Adrenal gland (tissue), 12 donors: ENCODE results near the gene MTMR12. TPM values are rescaled to one million over a fixed set of nuclear protein-coding genes. Genes with fewer than 3 reads are reported as not detected.

Source experiments
- DNase-seq, 7 donors: peaks; one replicate each; pipeline ENCODE4 v3.0.0-alpha.2; 2019 to 2020
- H3K27ac ChIP-seq, 5 donors: fragments of 200-600 bp; sonication (generic) in 4 of 5; 1 replicate in 3 of 5; 2 replicates in 2 of 5; pipeline versions ENCODE4 v1.5.1 to v1.8.0; 2016 to 2020; ENCODE audit warnings: mild to moderate bottlenecking in 1 of 5
- H3K27me3 ChIP-seq: fragments of 200-600 bp; 2 replicates; pipeline ENCODE4 v1.8.0; 2021
- H3K36me3 ChIP-seq, 2 donors: fragments of 200-600 bp; replicated peaks in 1 of 2; 1 replicate in 1 of 2; 2 replicates in 1 of 2; pipeline versions ENCODE4 v1.5.1 to v1.8.0; 2018 to 2022
- H3K4me1 ChIP-seq, 2 donors: fragments of 200-600 bp; replicated peaks in 1 of 2; 1 replicate in 1 of 2; 2 replicates in 1 of 2; pipeline versions ENCODE4 v1.5.1 to v1.8.0; 2018 to 2021
- H3K4me3 ChIP-seq, 4 donors: fragments of 200-600 bp; sonication (generic) in 3 of 4; one replicate each; pipeline ENCODE4 v1.5.1; 2016 to 2018
- H3K9me3 ChIP-seq, 3 donors: fragments of 200-600 bp; sonication (generic) in 1 of 3; replicated peaks in 1 of 3; 1 replicate in 2 of 3; 2 replicates in 1 of 3; pipeline versions ENCODE4 v1.5.1 to v1.8.0; 2016 to 2021
- POLR2A ChIP-seq, 2 donors: fragments of 450-650 bp; IDR thresholded peaks; one replicate each; pipeline ENCODE4 v1.6.1; 2017; ENCODE audit warnings: antibody characterized with exemption in 2 of 2, mild to moderate bottlenecking in 2 of 2, moderate library complexity in 1 of 2
- WGBS, 4 donors: extraction: QIAGEN DNeasy Blood & Tissue Kit in 2 of 4; methylation state at CpG; one replicate each; pipeline versions ENCODE4 v1.1.5 to v1.1.7; 2013 to 2017; 5-methylcytosine and 5-hydroxymethylcytosine counted together
- intact Hi-C, 2 donors: fragments of 100-400 bp; cut with DNase I; formaldehyde crosslinking; loops; one replicate each; pipeline versions ENCODE4 v1.14.1 to v1.15.0; 2022 to 2023
- polyA plus RNA-seq, 3 donors: library from polyadenylated mRNA; stranded (reverse); fragments of 200-250 nt in 2 of 3; fragments of 350-450 nt in 1 of 3; fragmentation: Illumina TruSeq in 1 of 3; extraction: RNeasy Lipid Tissue Mini Kit (QIAGEN cat#74804) in 1 of 3; gene quantifications; one replicate each; pipeline ENCODE4 v1.2.3, GENCODE V29; 2013 to 2014
- total RNA-seq, 9 donors: library from RNA; depleted of rRNA in 4 of 9; stranded (reverse); fragments of >200 nt in 4 of 9; fragments of 120-200 nt in 1 of 9; fragmentation: NEBNext Ultra II Directional in 1 of 9; extraction: Animal tissue kit (Norgen Biotek cat#: 25700) in 1 of 9; gene quantifications; one replicate each; pipeline versions ENCODE4 v1.1.0 to v1.2.4, GENCODE V29; 2013 to 2023
- TF ChIP-seq, protein P1 (sequence below), 6 experiments: fragments of 450-650 bp in 4 of 6; fragments of 200-600 bp in 2 of 6; sonication (generic) in 1 of 6; IDR thresholded peaks; 1 replicate in 5 of 6; 2 replicates in 1 of 6; pipeline versions ENCODE4 v1.5.1 to v1.8.0; 2016 to 2021; ENCODE audit warnings: antibody characterized with exemption in 6 of 6, mild to moderate bottlenecking in 2 of 6, moderate library complexity in 1 of 6
- donor health status: healthy with polysubstance abuse.
- donor health status: Bipolar disorder and iron deficiency.
- donor health status: DM: yes; HTN: yes; CAD: no.
- donor health status: DM: no; HTN: no; CAD: no.
- donor health status: DM: no; HTN: no; CAD: no.
- donor health status: DM: yes; HTN: yes; CAD: no.

Gene MTMR12
- total and polyA plus RNA-seq, 12 donors, result 4.5 to 30.7 (median 22.9) TPM

DNA sequence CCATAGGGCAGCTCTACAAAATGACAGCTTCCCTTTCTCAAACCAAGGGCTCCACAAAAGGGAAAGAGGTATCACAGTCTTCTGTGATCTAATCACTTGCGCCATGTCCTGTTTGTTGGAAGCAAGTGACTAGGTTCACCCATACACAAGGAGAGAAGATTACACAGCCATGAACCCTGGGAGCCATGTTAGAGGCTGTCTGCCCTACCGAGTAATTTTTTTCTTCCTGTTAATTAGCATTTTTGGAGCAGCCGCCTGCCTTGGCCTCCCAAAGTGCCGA is 105.4 kb downstream of the MTMR12 start:
- intact Hi-C loops, result no loop called here
- 87 to 93% (median 90%) methylated on average over 3 to 4 of the region's 4 CpGs for WGBS, 4 donors
- TF ChIP-seq POLR2A (IDR thresholded peaks at IDR 0.05), result no peak
- TF ChIP-seq, protein P1, sequence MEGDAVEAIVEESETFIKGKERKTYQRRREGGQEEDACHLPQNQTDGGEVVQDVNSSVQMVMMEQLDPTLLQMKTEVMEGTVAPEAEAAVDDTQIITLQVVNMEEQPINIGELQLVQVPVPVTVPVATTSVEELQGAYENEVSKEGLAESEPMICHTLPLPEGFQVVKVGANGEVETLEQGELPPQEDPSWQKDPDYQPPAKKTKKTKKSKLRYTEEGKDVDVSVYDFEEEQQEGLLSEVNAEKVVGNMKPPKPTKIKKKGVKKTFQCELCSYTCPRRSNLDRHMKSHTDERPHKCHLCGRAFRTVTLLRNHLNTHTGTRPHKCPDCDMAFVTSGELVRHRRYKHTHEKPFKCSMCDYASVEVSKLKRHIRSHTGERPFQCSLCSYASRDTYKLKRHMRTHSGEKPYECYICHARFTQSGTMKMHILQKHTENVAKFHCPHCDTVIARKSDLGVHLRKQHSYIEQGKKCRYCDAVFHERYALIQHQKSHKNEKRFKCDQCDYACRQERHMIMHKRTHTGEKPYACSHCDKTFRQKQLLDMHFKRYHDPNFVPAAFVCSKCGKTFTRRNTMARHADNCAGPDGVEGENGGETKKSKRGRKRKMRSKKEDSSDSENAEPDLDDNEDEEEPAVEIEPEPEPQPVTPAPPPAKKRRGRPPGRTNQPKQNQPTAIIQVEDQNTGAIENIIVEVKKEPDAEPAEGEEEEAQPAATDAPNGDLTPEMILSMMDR (IDR thresholded peaks at IDR 0.05), result no peak
- H3K9me3 ChIP-seq, result no peaks in the 10 kb centered on the region
- no peak overlapping the region for H3K27ac ChIP-seq
- H3K27me3 ChIP-seq, result no peaks in the 10 kb centered on the region
- H3K4me3 ChIP-seq, result no peak overlapping the region
- no peak for DNase-seq
- H3K36me3 ChIP-seq, result no peaks in the 10 kb centered on the region
- H3K4me1 ChIP-seq, result no peaks in the 10 kb centered on the region

DNA sequence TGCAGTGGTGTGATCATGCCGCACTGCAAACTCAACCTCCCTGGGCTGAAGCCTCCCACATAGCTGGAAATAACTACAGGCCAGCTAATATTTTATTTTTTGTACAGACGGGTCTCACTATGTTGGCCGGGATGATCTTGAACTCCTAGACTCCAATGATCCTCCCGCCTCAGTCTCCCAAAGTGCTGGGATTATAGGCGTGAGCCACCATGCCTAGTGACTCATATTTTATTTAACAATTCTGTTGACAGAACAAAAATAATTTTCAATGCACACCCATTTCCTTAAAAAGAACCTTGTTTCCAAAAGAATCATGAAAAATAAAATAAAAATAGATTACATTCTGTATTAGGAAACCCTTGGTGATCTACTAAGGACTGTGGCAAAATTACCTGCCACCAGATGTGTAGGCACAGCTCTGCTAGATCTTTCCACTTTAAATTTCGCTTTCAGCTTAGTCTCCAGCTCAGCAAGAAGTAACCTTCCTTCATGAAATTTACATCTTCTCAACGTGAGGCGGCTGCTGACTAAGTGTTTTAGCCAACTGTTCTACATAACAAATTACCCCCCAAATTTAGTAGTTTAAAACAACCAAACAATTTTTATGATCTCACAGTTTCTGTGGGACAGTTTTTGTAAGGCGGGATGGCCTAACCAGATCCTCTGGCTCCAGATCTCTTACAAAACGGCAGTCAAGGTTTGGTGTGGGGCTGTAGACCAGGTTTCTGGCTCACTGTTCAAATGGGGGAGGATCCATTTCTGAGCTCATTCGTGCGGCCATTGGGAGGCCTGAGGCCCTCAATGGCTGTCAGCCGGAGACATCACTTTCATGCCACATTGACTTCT is 106.0 kb downstream of the MTMR12 start:
- H3K9me3 ChIP-seq, result no peaks in the 10 kb centered on the region
- H3K4me1 ChIP-seq, result no peaks in the 10 kb centered on the region
- no peak overlapping the region for H3K27ac ChIP-seq
- DNase-seq, result no peak
- H3K4me3 ChIP-seq, result no peak overlapping the region
- H3K27me3 ChIP-seq, result no peaks in the 10 kb centered on the region
- no peak for TF ChIP-seq POLR2A (IDR thresholded peaks at IDR 0.05)
- TF ChIP-seq, protein P1 (IDR thresholded peaks at IDR 0.05), result no peak
- WGBS, 4 donors, result 82 to 90% (median 85%) methylated on average over 12 to 13 of the region's 13 CpGs
- H3K36me3 ChIP-seq, result no peaks in the 10 kb centered on the region
- intact Hi-C loops, result no loop called here

DNA sequence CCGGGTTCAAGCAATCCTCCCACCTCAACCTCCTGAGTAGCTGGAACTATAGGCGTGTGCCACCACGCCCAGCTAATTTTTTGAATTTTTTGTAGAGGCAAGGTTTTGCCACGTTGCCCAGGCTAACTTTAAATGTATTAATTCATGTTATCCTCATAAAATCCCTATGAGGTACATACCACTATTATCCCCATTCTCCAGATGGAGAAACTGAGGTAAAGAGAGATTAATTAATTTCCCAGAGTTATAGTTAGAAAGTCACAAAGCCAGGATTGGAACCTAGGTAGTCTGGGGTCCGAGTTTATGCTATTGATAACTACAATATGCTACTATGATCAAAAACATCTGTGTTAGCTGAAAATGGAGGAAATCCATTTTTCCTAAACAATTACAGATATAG is 106.7 kb downstream of the MTMR12 start:
- intact Hi-C loops, result no loop called here
- Histone ChIP-seq H3K36me3 (no peaks in the 10 kb centered on the region), H3K9me3 (no peaks in the 10 kb centered on the region), H3K27ac (no peak overlapping the region), H3K4me1 (peaks cover under 1 to 6% of the 10 kb centered on the region in 2 donors), H3K4me3 (no peak overlapping the region), H3K27me3 (no peaks in the 10 kb centered on the region)
- TF ChIP-seq, protein P1 (IDR thresholded peaks at IDR 0.05), result no peak
- no peak for TF ChIP-seq POLR2A (IDR thresholded peaks at IDR 0.05)
- no peak for DNase-seq
- 78 to 84% (median 80%) methylated on average over 5 of the region's 5 CpGs for WGBS, 4 donors

DNA sequence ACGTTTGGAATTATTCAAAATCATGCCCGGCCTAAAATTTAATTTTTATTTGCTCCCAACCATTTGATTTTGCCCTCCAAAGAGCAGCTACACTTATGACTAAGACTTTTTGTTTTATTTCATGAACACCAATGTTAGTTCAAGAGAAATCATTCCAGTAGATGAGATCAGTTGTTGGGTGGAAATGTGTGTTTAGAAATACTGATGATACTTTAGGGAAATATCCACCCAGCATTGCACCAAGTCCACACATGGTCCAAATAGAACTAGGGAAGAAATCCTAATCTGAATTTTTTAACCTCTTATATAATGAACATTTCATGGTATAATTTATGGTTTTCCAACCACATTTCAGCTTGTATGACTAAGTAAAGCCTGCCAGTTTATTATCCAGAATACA is 110.3 kb downstream of the MTMR12 start:
- H3K36me3 ChIP-seq, result no peaks in the 10 kb centered on the region
- H3K4me1 ChIP-seq, result peaks cover 6 to 10% of the 10 kb centered on the region in 2 donors
- DNase-seq, result no peak
- WGBS, 4 donors, result 90 to 98% (median 91%) methylated on average over 2 of the region's 2 CpGs
- no peaks in the 10 kb centered on the region for H3K9me3 ChIP-seq
- no peaks in the 10 kb centered on the region for H3K27me3 ChIP-seq
- TF ChIP-seq POLR2A (IDR thresholded peaks at IDR 0.05), result no peak
- TF ChIP-seq, protein P1 (IDR thresholded peaks at IDR 0.05), result no peak
- no peak overlapping the region for H3K4me3 ChIP-seq
- intact Hi-C loops, result no loop called here
- no peak overlapping the region for H3K27ac ChIP-seq
